ENCODE measurements around the gene SLC35A5.
"Not testable (repeated sequence)": the region's sequence is repeated elsewhere in the genome, so short reads cannot be mapped to it uniquely, and the experiment has no call there.

- not testable (repeated sequence) for TF ChIP-seq POLR2A, CTCF (IDR thresholded peaks at IDR 0.05)
Measured at GRCh38 chr3:112524127-112524526, 37.7 kb upstream of the SLC35A5 start.

Data from uterus (tissue), 2 donors.